Dedifferentiated amniotic fluid mesenchymal stem cell (primary cell): ENCODE results near the gene LTBP2.
A peak's percentile ranks its signal among the peaks of the same experiment; 100 is the strongest.

Experiments
- DNase-seq: peaks from one replicate; pipeline ENCODE4 v3.0.0-alpha.2; 2016; ENCODE audit errors: extremely low spot score

Gene LTBP2

GRCh38 chr14:74612350-74613021 lies 449 bp upstream of the LTBP2 start:
- peak; percentile 70 for DNase-seq

DNA sequence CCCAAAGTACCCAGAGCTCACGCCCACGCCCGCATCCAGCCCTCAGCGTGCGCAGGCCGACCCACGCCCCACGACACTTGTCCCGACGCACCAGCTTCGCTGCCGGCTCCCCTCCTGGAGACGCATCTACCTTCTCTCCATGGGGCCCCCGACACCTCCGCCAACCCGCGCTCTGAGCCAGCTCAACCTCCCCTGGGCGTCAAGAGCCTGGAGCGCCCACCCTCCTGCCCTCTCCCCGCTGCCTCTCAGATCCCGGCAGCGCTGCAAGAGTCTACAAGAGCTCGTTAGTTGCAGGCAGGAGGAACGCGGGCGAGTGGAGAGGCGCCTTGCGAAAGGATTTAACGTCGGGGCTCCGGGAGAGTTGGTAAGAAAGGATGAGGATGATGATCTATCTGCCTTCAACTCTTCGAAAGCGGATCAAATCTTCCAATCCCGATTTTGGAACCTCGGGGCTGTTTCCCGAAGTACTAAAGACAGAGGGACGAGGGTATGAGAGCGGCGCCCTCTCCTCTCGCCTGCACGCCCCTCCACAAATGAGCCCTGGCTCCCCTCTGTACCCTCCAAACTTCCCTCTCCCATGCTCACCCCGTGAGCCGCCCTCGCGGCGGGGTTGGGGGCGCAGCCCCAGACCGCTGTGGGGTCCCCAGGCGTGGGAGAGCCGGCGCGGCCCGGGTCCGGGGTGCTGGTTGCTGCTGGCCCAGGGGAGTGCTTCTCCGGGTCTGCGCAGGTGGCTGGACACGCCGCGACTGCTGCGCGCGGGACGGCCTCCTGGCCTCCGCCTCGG lies 979 bp downstream of the LTBP2 start:
- DNase-seq = peak; percentile 54

GRCh38 chr14:74610199-74610865 lies 1.7 kb downstream of the LTBP2 start:
- no peak for DNase-seq

GRCh38 chr14:74609721-74610120 lies 2.3 kb downstream of the LTBP2 start:
- DNase-seq = no peak

- peak; percentile 91 for DNase-seq
Measured at GRCh38 chr14:74608959-74609611, 3.0 kb downstream of the LTBP2 start.

- DNase-seq = no peak
Measured at GRCh38 chr14:74606727-74607126, 5.3 kb downstream of the LTBP2 start.

- no peak for DNase-seq
Measured at GRCh38 chr14:74605531-74606223, 6.4 kb downstream of the LTBP2 start.

DNA sequence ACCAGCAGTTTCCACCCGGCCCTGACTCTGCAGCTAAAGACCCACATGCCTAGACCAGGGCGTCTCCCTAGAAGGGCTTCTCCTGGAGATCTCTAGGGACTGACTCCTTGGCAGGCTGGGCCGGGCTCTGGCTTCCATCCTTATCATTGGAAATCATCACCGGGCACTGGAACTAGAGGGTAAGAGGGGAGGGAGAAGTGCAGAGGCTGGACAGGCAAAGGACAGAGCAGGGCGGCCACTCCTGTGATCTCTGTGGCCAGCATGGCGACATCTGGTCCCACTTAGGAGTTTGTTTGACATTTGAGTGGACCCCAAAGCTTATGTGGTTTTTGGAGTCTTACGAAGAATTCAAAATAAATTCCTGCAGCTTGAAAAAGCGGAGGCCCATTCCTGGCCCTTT lies 7.1 kb downstream of the LTBP2 start:
- peak; percentile 57 for DNase-seq

DNA sequence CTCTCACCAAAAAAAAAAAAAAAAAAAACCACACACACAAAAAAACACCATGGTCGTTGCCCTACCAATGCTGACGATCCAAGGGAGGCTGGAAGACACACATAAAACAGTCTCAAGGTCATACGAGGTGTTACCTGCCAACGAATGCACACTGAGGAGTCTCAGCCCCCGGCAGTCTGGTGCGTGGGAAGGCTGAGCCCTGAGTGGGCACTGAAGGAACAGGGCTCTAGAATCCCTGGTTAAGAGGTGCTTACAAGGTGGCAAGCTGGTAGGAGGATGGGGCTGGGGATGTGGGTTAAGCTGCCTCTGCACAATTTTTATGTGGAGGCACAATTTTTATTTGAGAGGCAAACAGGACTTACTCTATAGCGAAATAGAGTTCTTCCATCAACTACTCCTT lies 7.9 kb downstream of the LTBP2 start:
- DNase-seq = no peak

GRCh38 chr14:74601982-74602381 lies 10.1 kb downstream of the LTBP2 start:
- no peak for DNase-seq

GRCh38 chr14:74599946-74600345 lies 12.1 kb downstream of the LTBP2 start:
- DNase-seq = no peak

DNA sequence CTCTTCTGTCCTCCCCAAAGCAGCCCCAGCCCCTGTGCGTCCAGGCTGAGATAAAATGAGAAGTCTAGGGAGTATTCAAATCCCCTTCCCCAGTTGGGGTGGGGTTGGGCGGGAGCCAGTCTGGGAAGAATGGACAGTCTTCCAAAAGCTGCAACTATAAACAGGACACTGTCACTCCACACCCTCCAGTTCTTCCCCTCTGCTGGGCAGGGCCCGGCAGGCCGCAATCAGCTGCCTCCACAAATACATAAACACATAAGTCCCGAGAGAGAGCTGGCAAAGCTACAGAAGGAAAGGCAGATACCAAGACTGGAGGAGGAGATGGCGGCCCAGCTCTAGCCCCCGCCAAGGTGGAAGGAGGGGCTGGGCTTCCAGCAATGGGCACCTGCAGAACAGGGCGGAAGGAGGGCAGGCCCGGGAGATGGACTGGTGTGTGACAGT lies 12.7 kb downstream of the LTBP2 start:
- DNase-seq = no peak

GRCh38 chr14:74596741-74597450 lies 15.1 kb downstream of the LTBP2 start:
- no peak for DNase-seq

GRCh38 chr14:74595006-74595735 lies 16.9 kb downstream of the LTBP2 start:
- peak; percentile 50 for DNase-seq

GRCh38 chr14:74594606-74595005 lies 17.4 kb downstream of the LTBP2 start:
- no peak for DNase-seq

DNA sequence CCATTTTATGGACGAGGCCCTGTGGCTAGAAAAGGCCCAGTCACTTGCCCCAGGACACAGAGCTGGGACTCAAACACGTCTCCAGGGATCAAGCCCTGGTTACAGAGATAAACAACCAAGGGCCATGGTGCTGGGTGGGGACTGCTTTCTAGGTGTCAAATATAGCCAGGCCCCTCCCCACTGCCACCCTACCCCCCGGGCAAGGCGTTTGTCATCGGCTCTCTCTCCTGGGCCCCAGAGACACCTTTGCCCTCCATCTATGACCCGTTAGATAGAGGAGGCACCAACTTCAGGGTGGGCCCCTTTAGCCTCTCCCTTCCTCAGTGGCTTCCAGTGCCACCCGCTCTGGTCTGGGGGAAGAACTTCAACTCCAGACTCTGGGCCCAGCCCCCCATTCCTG lies 18.0 kb downstream of the LTBP2 start:
- no peak for DNase-seq

DNA sequence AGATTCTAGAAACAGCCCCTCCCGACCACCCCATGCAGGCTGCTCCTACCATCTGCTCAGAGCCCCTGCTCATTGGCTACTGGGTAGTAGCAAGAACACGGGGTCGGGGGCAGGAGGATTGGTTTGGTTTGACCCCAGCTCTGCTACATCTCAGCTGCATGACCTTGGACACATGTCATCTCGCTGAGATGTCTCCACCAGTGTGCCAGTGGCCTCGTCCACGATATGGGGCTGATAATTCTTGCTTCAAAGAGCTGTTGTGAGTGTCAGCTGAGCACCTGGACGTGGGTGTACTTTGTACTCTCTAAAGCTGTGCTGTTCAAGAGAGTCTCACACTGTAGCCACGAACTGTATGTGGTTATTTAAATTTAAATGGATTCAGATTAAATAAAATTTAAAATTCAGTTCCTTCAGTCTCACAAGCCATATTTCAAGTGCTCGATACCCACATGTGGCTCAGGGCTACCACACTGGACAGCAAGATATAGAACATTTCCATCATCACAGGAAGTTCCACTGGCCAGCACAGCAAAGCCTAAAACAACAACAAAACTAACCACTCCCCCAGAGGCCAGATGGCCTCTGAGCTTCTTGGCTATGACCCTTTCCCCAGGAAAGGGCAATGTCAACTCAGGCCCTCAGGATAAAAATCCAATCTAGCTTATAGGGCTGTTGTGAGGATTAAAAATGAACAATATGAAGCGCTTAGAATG lies 18.6 kb downstream of the LTBP2 start:
- no peak for DNase-seq

- DNase-seq = no peak
Measured at GRCh38 chr14:74592476-74593201, 19.4 kb downstream of the LTBP2 start.

- DNase-seq = peak; percentile 43
Measured at GRCh38 chr14:74591899-74592298, 20.1 kb downstream of the LTBP2 start.
